Measurements from ENCODE around the gene C10orf95.
A peak's percentile ranks its signal among the peaks of the same experiment; 100 is the strongest.

The C10orf95 gene

DNA sequence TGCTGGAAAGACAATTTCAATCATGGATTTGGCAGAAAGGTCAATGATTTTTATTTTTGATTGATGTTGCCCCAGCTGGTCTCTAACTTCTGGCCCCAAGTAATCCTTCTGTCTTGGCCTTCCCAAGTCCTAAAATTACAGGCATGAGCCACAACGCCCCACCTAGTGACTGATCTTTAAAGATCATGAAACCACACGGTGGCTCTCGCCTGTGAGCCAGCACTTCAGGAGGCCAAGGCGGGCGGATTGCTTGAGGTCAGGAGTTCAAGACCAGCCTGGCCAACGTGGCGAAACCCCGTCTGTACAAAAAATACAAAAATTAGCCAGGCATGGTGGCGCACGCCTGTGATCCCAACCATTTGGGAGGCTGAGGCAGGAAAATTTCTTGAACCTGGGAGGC is 12.6 kb upstream of the C10orf95 start:
- TF ChIP-seq, protein P1, sequence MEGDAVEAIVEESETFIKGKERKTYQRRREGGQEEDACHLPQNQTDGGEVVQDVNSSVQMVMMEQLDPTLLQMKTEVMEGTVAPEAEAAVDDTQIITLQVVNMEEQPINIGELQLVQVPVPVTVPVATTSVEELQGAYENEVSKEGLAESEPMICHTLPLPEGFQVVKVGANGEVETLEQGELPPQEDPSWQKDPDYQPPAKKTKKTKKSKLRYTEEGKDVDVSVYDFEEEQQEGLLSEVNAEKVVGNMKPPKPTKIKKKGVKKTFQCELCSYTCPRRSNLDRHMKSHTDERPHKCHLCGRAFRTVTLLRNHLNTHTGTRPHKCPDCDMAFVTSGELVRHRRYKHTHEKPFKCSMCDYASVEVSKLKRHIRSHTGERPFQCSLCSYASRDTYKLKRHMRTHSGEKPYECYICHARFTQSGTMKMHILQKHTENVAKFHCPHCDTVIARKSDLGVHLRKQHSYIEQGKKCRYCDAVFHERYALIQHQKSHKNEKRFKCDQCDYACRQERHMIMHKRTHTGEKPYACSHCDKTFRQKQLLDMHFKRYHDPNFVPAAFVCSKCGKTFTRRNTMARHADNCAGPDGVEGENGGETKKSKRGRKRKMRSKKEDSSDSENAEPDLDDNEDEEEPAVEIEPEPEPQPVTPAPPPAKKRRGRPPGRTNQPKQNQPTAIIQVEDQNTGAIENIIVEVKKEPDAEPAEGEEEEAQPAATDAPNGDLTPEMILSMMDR (IDR thresholded peaks at IDR 0.05; ENCODE audit: low read depth, low read length, missing control alignments): no peak
- DNase-seq: no peak
- Histone ChIP-seq H3K27me3 (replicated peaks) (no peaks in the 10 kb centered on the region), H3K4me3 (ENCODE audit: low read depth, low read length) (no peak overlapping the region), H3K27ac (no peak overlapping the region), H3K36me3 (replicated peaks) (no peaks in the 10 kb centered on the region)
- in situ Hi-C loops (cut with HindIII; ENCODE audit: low pct_ligation_motif_present, low sequenced_read_pairs): no loop called here

DNA sequence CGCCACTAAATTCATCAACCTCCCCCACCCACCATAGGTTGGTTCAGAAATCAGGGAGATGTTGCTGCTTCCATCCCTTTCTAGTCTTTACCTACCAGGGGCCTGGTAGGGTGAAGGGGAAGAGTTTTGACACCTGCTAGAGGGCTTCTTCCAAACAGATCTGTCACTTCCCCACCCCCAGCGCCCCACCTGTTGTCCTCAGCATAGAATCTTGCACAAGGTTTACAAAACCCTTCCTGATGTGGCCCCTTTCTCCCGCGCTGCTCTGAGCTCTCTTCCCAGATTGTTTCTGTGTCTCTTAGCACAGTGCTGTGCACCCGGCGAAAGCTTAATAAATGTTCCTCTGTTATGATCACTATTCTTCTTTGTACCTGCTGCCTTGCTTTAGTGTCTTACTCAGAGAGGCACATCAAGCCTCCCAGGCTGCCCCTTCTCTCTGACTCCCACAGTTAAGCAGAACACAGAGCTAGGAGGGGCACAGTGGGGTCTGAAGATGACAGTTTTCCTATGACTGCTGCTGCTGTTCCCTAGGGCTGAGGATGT is 11.2 kb upstream of the C10orf95 start:
- DNase-seq: no peak
- Histone ChIP-seq H3K4me3 (ENCODE audit: low read depth, low read length) (no peak overlapping the region), H3K27me3 (replicated peaks) (no peaks in the 10 kb centered on the region), H3K27ac (no peak overlapping the region), H3K36me3 (replicated peaks) (no peaks in the 10 kb centered on the region)
- in situ Hi-C loops (cut with HindIII; ENCODE audit: low pct_ligation_motif_present, low sequenced_read_pairs): no loop called here
- TF ChIP-seq, protein P1 (IDR thresholded peaks at IDR 0.05; ENCODE audit: low read depth, low read length, missing control alignments): no peak

DNA sequence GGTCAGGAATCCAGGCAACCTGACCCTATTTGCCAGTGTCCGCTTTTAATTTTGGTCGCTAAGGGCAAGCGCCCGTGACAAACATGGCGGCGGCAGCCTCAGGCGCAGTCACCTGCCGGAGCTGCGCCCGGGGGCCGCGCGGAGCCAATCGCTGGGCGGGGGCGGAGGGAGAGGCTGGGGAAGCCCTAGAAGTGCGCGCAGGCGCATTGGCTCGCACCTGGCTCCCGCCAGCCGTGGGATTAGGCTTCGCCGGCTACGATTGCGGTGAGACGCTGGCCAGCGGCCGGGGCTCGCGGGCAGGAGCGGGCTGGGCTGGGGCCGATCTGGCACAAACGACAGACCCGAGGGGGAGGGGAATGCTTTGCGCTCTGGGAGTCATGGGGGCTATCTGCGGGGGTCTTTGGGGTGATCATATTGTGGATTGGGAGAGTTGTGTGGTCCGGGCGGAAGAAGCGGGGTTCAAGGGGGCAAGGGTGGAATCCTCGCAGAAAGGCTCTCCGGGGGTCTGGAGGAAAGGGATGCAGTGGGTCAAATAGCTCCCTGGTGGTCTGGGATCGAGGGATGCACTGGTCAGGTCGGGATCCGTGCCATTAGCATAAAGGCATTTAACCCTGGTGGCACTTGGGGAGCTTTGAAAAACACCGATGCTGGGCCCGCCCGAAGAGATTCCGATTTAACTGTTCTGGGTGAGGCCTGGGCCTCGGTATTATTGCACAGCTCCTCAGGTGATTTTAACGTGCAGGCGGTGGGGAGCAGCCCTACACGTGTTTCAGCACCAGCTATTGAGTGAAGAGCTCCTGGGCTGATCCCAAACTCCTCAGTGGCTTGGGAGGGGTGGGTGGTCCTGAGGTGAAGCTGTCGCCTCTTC is 10.1 kb upstream of the C10orf95 start:
- Histone ChIP-seq H3K4me3 (ENCODE audit: low read depth, low read length) (peak overlapping the region; percentile 55), H3K36me3 (replicated peaks) (no peaks in the 10 kb centered on the region), H3K27ac (no peak overlapping the region), H3K27me3 (replicated peaks) (no peaks in the 10 kb centered on the region)
- TF ChIP-seq, protein P1 (IDR thresholded peaks at IDR 0.05; ENCODE audit: low read depth, low read length, missing control alignments): no peak
- in situ Hi-C loops (cut with HindIII; ENCODE audit: low pct_ligation_motif_present, low sequenced_read_pairs): no loop called here
- DNase-seq: peak; percentile 74

DNA sequence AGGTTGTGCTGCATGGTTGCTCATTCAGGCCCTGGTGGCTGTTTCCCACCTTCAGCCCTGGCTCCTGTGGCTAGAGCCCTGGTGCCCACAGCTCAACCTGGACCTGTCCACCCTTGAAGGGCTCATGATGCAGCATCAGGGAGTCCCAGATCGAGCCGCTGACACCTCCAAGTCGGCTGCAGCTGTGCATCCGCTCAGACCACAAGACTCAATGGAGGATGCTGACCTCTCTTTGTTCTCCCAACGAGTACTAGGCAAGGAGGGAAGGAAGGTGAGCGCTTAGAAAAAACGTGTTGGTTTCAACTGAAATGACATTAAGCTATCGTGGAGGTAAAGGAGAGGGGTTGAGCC is 9.5 kb upstream of the C10orf95 start:
- H3K27ac ChIP-seq: no peak overlapping the region
- no peaks in the 10 kb centered on the region for H3K27me3 ChIP-seq (replicated peaks)
- DNase-seq: no peak
- in situ Hi-C loops (cut with HindIII; ENCODE audit: low pct_ligation_motif_present, low sequenced_read_pairs): no loop called here
- TF ChIP-seq, protein P1 (IDR thresholded peaks at IDR 0.05; ENCODE audit: low read depth, low read length, missing control alignments): no peak
- no peaks in the 10 kb centered on the region for H3K36me3 ChIP-seq (replicated peaks)
- peak overlapping the region; percentile 55 for H3K4me3 ChIP-seq (ENCODE audit: low read depth, low read length)

DNA sequence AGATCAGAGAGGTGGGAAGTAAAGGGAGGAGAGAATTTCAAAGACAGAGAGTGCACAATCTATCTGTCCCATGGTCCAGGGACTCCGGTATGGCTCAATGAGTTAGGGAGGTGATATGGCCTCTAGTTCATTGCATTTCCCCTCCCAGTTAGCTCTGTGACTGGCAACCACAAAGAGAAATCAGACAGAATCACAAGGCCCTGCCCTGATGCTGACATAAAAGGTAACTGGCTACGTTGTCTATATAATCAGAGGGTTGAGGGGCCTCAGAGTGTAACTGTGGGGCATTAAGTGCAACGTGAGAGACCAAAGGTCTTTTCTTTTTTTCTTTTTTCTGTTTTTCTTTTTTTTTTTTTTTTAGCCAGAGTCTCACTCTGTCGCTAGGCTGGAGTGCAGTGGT is 7.3 kb upstream of the C10orf95 start:
- H3K27me3 ChIP-seq (replicated peaks): no peaks in the 10 kb centered on the region
- in situ Hi-C loops (cut with HindIII; ENCODE audit: low pct_ligation_motif_present, low sequenced_read_pairs): no loop called here
- no peak for DNase-seq

More for the DNA sequence above, 7.3 kb upstream of the C10orf95 start:
- no peaks in the 10 kb centered on the region for H3K36me3 ChIP-seq (replicated peaks)
- no peak overlapping the region for H3K27ac ChIP-seq
- TF ChIP-seq, protein P1 (IDR thresholded peaks at IDR 0.05; ENCODE audit: low read depth, low read length, missing control alignments): no peak
- no peak overlapping the region for H3K4me3 ChIP-seq (ENCODE audit: low read depth, low read length)
